ENCODE data around the gene USP32.
A peak's percentile ranks its signal among the peaks of the same experiment; 100 is the strongest.
"Not testable (repeated sequence)": the region's sequence is repeated elsewhere in the genome, so short reads cannot be mapped to it uniquely, and the experiment has no call there.

Gene USP32

DNA sequence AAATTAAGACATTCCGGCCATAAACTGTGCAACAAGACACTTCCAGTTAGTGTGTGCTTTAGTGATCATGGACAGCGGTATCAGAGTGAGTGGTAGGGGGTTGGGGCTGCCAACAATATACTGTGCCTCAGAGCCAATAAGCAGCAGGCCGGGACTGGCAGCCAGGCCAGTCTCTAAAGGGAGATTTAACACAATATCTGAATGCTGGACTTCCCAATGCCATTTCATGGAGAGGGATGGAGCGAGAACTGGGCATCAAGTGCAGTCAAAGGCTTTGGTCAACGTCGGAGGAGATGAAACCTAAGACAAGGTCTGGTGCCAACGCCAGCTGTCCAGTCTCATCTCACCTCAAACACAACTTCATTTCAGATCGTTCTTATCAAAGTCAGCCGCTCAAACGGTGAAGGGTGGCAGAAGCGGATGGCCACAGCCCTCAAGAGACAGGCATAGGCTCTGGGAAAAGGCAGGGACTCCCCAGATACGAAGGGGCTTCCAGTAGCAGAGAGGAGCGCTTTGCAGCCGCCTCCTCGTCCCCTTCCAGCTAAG, 935 bp downstream of the USP32 start:
- Mint-ChIP-seq H3K4me1 (peaks cover 66% of the 10 kb centered on the region), H3K27ac (peak overlapping the region; percentile 99 to 100), H3K9me3 (no peaks in the 10 kb centered on the region), H3K27me3 (no peaks in the 10 kb centered on the region), H3K4me3 (peak overlapping the region; percentile 94 to 98)
- DNase-seq = peak; percentile 19 to 24
- no peak for ATAC-seq

GRCh38 chr17:60390186-60390585, 1.7 kb downstream of the USP32 start:
- Mint-ChIP-seq H3K4me3 (peak overlapping the region; percentile 94 to 98), H3K27ac (no peak overlapping the region), H3K4me1 (peaks cover 66% of the 10 kb centered on the region), H3K27me3 (no peaks in the 10 kb centered on the region), H3K9me3 (no peaks in the 10 kb centered on the region)
- ATAC-seq (no peak), DNase-seq (no peak)

GRCh38 chr17:60388742-60389141, 3.2 kb downstream of the USP32 start:
- Mint-ChIP-seq H3K9me3 (no peaks in the 10 kb centered on the region), H3K4me3 (no peak overlapping the region), H3K27me3 (no peaks in the 10 kb centered on the region), H3K27ac (peak overlapping the region in 1 of 2 donors; percentile 23), H3K4me1 (peaks cover 67% of the 10 kb centered on the region)
- ATAC-seq (no peak), DNase-seq (no peak)

- Mint-ChIP-seq H3K4me1 (peaks cover 64% of the 10 kb centered on the region), H3K27ac (no peak overlapping the region), H3K4me3 (no peak overlapping the region), H3K27me3 (no peaks in the 10 kb centered on the region), H3K9me3 (no peaks in the 10 kb centered on the region)
- no peak for ATAC-seq
- no peak for DNase-seq
Observed at GRCh38 chr17:60387666-60388065, 4.3 kb downstream of the USP32 start.

- Mint-ChIP-seq H3K27me3 (no peaks in the 10 kb centered on the region), H3K4me3 (no peak overlapping the region), H3K4me1 (peaks cover 72% of the 10 kb centered on the region), H3K27ac (no peak overlapping the region), H3K9me3 (no peaks in the 10 kb centered on the region)
- DNase-seq = no peak
- no peak for ATAC-seq
Observed at GRCh38 chr17:60386147-60387058, 5.5 kb downstream of the USP32 start.

GRCh38 chr17:60384921-60385320, 7.0 kb downstream of the USP32 start:
- H3K27ac Mint-ChIP-seq = peak overlapping the region in 1 of 2 donors; percentile 7
- not testable (repeated sequence) for H3K27me3 Mint-ChIP-seq, H3K9me3 Mint-ChIP-seq, H3K4me3 Mint-ChIP-seq, ATAC-seq, DNase-seq
- peaks cover 60% of the 10 kb centered on the region for H3K4me1 Mint-ChIP-seq

DNA sequence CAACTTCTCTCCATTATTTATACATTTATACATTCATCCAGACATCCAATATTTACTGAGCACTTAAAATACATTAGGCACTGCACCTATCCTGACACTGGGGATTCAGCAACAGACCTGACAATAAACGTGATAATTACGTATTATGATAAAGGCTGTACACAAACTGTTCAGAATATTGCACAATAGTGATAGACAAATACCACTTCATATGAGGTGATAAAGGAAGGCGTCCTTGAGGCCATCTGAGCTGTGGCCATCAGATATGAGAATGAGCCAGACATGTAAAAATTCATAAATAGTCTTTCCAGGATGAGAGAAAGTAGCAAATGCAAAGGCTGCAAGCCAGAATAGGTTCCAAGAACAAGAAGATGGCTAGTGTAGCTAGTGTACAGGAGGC, 8.6 kb downstream of the USP32 start:
- H3K4me1 Mint-ChIP-seq = peaks cover 46% of the 10 kb centered on the region

DNA sequence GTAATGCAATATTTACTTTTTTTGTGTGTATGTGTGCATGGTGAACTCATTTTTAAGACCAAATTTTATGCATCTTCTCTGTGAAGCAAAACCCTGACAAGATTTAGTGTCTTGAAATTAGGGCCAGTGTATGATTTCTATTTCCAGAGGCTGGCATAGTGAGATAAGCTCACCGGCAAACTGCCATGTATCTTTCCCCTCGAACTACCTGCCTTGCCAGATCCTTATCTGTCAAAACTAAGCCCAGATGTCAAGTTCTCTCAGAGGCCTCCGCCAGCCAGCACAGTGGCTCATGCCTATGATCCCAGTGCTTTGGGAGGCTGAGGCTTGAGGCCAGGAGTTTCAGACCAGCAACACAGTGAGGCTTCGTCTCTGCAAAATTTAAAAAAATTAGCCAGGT, 10.0 kb downstream of the USP32 start:
- no peak for ATAC-seq
- Mint-ChIP-seq H3K27ac (no peak overlapping the region), H3K4me3 (no peak overlapping the region), H3K9me3 (no peaks in the 10 kb centered on the region), H3K27me3 (no peaks in the 10 kb centered on the region), H3K4me1 (peaks cover 41% of the 10 kb centered on the region)
- no peak for DNase-seq

More for the DNA sequence above, 8.6 kb downstream of the USP32 start:
- ATAC-seq (no peak), DNase-seq (no peak)
- no peaks in the 10 kb centered on the region for H3K27me3 Mint-ChIP-seq
- H3K9me3 Mint-ChIP-seq = no peaks in the 10 kb centered on the region
- H3K27ac Mint-ChIP-seq = no peak overlapping the region
- no peak overlapping the region for H3K4me3 Mint-ChIP-seq

GRCh38 chr17:60379461-60379860, 12.5 kb downstream of the USP32 start:
- not testable (repeated sequence) for H3K27me3 Mint-ChIP-seq, H3K9me3 Mint-ChIP-seq, H3K4me3 Mint-ChIP-seq, DNase-seq, H3K27ac Mint-ChIP-seq, ATAC-seq
- peaks cover 21% of the 10 kb centered on the region for H3K4me1 Mint-ChIP-seq

DNA sequence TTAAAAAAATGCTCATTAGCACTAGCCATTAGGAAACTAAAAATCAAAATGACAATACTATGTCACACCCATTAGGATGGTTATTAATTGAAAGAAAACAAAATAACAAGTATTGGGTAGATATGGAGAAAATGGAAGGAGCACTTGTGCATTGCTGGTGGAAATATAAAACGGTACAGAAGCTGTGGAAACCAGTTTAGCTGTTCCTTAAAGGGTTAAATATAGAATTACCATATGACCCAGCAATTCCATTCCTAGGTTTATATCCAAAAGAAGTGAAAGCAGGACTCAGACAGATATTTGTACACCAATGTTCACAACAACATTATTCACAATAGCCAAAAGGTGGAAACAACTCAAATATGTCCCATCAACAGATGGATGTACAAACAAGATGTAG, 13.7 kb downstream of the USP32 start:
- not testable (repeated sequence) for DNase-seq, ATAC-seq, H3K4me1 Mint-ChIP-seq, H3K27me3 Mint-ChIP-seq, H3K9me3 Mint-ChIP-seq, H3K4me3 Mint-ChIP-seq, H3K27ac Mint-ChIP-seq

DNA sequence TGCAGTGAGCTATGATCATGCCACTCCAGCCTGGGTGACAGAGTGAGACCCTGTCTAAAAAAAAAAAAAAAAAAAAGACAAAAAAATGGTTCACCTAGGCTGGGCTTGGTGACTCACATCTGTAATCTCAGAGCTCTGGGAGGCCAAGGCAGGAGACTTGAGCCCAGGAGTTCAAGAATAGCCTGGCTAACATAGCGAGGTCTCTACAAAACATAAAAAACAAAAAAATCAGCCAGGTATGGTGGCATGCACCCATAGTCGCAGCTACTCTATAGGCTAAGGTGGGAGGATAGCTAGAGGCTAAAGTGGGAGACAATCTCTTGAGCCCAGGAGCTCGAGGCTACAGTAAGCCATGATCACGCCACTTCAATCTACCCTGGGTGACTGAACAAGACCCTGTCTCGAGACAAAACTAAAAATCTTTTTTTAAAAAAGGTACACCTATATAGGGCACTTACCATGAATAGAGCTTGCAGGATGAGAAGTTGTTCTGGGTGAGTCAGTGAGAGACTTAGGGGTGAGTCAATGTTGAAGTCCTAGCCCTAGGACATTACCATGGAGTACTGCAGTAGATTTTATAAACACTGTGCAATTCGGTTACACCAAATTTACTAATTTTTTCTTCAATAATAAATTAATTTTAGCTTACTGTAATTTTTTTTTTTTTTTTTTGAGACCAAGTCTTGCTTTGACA, 19.0 kb downstream of the USP32 start:
- H3K4me1 Mint-ChIP-seq = peaks cover 14% of the 10 kb centered on the region
- ATAC-seq = peak; percentile 65

GRCh38 chr17:60371818-60372510, 20.0 kb downstream of the USP32 start:
- ATAC-seq = no peak
- Mint-ChIP-seq H3K4me3 (no peak overlapping the region), H3K9me3 (no peaks in the 10 kb centered on the region), H3K27ac (peak overlapping the region in 1 of 2 donors; percentile 65), H3K4me1 (peaks cover 15% of the 10 kb centered on the region), H3K27me3 (no peaks in the 10 kb centered on the region)
- no peak for DNase-seq

More for the DNA sequence above, 19.0 kb downstream of the USP32 start:
- no peak for DNase-seq
- H3K27me3 Mint-ChIP-seq = no peaks in the 10 kb centered on the region
- H3K27ac Mint-ChIP-seq = no peak overlapping the region
- H3K4me3 Mint-ChIP-seq = no peak overlapping the region
- H3K9me3 Mint-ChIP-seq = no peaks in the 10 kb centered on the region

GRCh38 chr17:60371416-60371815, 20.5 kb downstream of the USP32 start:
- DNase-seq (no peak), ATAC-seq (no peak)
- H3K27ac Mint-ChIP-seq = no peak overlapping the region
- peaks cover 18% of the 10 kb centered on the region for H3K4me1 Mint-ChIP-seq
- no peaks in the 10 kb centered on the region for H3K27me3 Mint-ChIP-seq
- no peak overlapping the region for H3K4me3 Mint-ChIP-seq
- H3K9me3 Mint-ChIP-seq = no peaks in the 10 kb centered on the region

- DNase-seq (no peak), ATAC-seq (no peak)
- Mint-ChIP-seq H3K27me3 (no peaks in the 10 kb centered on the region), H3K9me3 (no peaks in the 10 kb centered on the region), H3K27ac (no peak overlapping the region), H3K4me3 (no peak overlapping the region), H3K4me1 (peaks cover 18% of the 10 kb centered on the region)
Observed at GRCh38 chr17:60369727-60370126, 22.2 kb downstream of the USP32 start.

DNA sequence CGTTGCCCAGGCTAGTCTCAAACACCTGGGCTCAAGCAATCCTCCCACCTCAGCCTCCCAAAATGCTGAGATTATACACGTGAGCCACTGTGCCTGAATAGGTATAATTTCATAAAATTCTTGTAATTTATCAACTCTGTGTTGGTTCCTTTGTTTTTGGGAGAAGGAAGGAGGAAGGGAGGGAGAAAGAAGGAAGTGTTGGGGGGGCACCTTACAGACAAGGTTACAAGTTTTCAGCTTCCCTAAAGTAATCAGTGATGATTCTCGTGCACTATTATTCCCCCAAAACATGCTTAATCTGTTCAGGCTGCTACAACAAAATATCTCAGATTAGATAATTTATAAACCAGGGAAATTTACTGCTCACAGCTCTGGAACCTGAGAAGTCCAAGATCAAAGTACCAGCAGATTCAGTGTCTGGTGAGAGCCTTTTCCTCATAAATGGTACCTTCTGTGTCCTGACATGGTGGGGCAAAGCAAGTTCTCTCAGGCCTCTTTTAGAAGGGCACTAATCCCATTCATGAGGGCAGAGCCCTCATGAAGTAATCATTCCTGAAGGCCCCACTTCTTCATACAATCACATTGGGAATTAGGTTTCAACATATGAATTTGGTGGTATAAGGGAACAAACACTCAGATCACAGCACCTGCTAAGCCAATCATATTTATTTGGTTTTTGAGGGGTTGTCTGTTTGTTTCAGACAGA, 28.1 kb downstream of the USP32 start:
- H3K9me3 Mint-ChIP-seq = no peaks in the 10 kb centered on the region
- ATAC-seq (no peak), DNase-seq (no peak)
- no peak overlapping the region for H3K27ac Mint-ChIP-seq
- H3K4me3 Mint-ChIP-seq = no peak overlapping the region
- H3K4me1 Mint-ChIP-seq = peaks cover 7% of the 10 kb centered on the region
- H3K27me3 Mint-ChIP-seq = no peaks in the 10 kb centered on the region

All from stimulated activated naive CD8-positive, alpha-beta T cell treated with anti-CD3 and anti-CD28 coated beads, Interleukin-15, amount 100 ng/mL, for 72 hours (primary cell).